Thyroid gland (tissue), 4 donors: Measurements from ENCODE around the gene SCN2A.

Experiments used
- POLR2A ChIP-seq, 2 donors: fragments of 450-650 bp; IDR thresholded peaks; one replicate each; pipeline ENCODE4 v1.6.1; 2017; ENCODE audit warnings: antibody characterized with exemption in 2 of 2, mild to moderate bottlenecking in 2 of 2, moderate library complexity in 1 of 2
- TF ChIP-seq, protein P1 (sequence below), 6 experiments: fragments of 200-600 bp in 3 of 6; fragments of 450-650 bp in 3 of 6; sonication (generic) in 3 of 6; IDR thresholded peaks; one replicate each; pipeline ENCODE4 v1.5.1; 2016 to 2019; ENCODE audit warnings: antibody characterized with exemption in 6 of 6, mild to moderate bottlenecking in 2 of 6, inconsistent platforms in 1 of 6, moderate library complexity in 1 of 6

- TF ChIP-seq POLR2A (IDR thresholded peaks at IDR 0.05): no peak
- TF ChIP-seq, protein P1, sequence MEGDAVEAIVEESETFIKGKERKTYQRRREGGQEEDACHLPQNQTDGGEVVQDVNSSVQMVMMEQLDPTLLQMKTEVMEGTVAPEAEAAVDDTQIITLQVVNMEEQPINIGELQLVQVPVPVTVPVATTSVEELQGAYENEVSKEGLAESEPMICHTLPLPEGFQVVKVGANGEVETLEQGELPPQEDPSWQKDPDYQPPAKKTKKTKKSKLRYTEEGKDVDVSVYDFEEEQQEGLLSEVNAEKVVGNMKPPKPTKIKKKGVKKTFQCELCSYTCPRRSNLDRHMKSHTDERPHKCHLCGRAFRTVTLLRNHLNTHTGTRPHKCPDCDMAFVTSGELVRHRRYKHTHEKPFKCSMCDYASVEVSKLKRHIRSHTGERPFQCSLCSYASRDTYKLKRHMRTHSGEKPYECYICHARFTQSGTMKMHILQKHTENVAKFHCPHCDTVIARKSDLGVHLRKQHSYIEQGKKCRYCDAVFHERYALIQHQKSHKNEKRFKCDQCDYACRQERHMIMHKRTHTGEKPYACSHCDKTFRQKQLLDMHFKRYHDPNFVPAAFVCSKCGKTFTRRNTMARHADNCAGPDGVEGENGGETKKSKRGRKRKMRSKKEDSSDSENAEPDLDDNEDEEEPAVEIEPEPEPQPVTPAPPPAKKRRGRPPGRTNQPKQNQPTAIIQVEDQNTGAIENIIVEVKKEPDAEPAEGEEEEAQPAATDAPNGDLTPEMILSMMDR (IDR thresholded peaks at IDR 0.05): no peak
These were observed 9.0 kb downstream of the SCN2A start for GRCh38 chr2:165248238-165248637.
